Endothelial cell of umbilical vein (primary cell): ENCODE results near the gene VEGFC.

ENCODE experiments used
- EZH2 ChIP-seq: IDR thresholded peaks from 2 replicates; pipeline ENCODE4 v1.6.1; 2012; ENCODE audit warnings: borderline replicate concordance, low read depth, mild to moderate bottlenecking, moderate library complexity, low read length, inconsistent platforms; ENCODE audit not compliant: severe bottlenecking
- JUN ChIP-seq: IDR thresholded peaks from 2 replicates; pipeline ENCODE4 v1.6.1; 2011; ENCODE audit warnings: borderline replicate concordance, low read depth; ENCODE audit not compliant: insufficient read length, insufficient read depth
- MAX ChIP-seq: IDR thresholded peaks from 2 replicates; pipeline ENCODE4 v1.6.1; 2011; ENCODE audit not compliant: insufficient read depth, insufficient read length
- MYC ChIP-seq: IDR thresholded peaks from one replicate; pipeline ENCODE4 v1.6.1; 2011; ENCODE audit warnings: mild to moderate bottlenecking, low read depth, low read length
- POLR2A ChIP-seq: IDR thresholded peaks from 2 replicates; pipeline ENCODE4 v1.6.1; 2012; ENCODE audit warnings: low read depth, mild to moderate bottlenecking, control low read depth, low read length
- POLR2AphosphoS5 ChIP-seq: IDR thresholded peaks from 2 replicates; pipeline ENCODE4 v1.6.1; 2012; ENCODE audit warnings: low read depth, mild to moderate bottlenecking, control low read depth, low read length, moderate library complexity; ENCODE audit not compliant: insufficient read depth
- TF ChIP-seq, protein P1 (sequence below), 2 donors: IDR thresholded peaks; 1 replicate in 1 of 2; 2 replicates in 1 of 2; pipeline ENCODE4 v1.5.1; 2011; ENCODE audit warnings: low read length in 2 of 2, mild to moderate bottlenecking in 2 of 2, moderate library complexity in 2 of 2, control low read depth in 1 of 2, inconsistent platforms in 1 of 2, low read depth in 1 of 2; ENCODE audit not compliant: insufficient read depth in 1 of 2; ENCODE audit errors: extremely low read depth in 1 of 2

GRCh38 chr4:176675810-176676209, 116.9 kb downstream of the VEGFC start:
- TF ChIP-seq, protein P1, sequence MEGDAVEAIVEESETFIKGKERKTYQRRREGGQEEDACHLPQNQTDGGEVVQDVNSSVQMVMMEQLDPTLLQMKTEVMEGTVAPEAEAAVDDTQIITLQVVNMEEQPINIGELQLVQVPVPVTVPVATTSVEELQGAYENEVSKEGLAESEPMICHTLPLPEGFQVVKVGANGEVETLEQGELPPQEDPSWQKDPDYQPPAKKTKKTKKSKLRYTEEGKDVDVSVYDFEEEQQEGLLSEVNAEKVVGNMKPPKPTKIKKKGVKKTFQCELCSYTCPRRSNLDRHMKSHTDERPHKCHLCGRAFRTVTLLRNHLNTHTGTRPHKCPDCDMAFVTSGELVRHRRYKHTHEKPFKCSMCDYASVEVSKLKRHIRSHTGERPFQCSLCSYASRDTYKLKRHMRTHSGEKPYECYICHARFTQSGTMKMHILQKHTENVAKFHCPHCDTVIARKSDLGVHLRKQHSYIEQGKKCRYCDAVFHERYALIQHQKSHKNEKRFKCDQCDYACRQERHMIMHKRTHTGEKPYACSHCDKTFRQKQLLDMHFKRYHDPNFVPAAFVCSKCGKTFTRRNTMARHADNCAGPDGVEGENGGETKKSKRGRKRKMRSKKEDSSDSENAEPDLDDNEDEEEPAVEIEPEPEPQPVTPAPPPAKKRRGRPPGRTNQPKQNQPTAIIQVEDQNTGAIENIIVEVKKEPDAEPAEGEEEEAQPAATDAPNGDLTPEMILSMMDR (IDR thresholded peaks at IDR 0.05; ENCODE audit: extremely low read depth in 1 of 2, insufficient read depth in 1 of 2, low read depth in 1 of 2, low read length in 2 of 2): no peak
- no peak for TF ChIP-seq MAX
- TF ChIP-seq POLR2A: no peak
- no peak for TF ChIP-seq MYC
- no peak for TF ChIP-seq EZH2
- no peak for TF ChIP-seq POLR2AphosphoS5
- TF ChIP-seq JUN: no peak
